ENCODE data around the gene LNPEP. TPM values are rescaled to one million over a fixed set of nuclear protein-coding genes. Genes with fewer than 3 reads are reported as not detected.

Gene LNPEP
- total and polyA plus RNA-seq, 2 of the 13 experiments (the other 11 are each of a cell fraction or from before 2014, with no cell fraction given): 8.0 to 16.9 TPM

DNA sequence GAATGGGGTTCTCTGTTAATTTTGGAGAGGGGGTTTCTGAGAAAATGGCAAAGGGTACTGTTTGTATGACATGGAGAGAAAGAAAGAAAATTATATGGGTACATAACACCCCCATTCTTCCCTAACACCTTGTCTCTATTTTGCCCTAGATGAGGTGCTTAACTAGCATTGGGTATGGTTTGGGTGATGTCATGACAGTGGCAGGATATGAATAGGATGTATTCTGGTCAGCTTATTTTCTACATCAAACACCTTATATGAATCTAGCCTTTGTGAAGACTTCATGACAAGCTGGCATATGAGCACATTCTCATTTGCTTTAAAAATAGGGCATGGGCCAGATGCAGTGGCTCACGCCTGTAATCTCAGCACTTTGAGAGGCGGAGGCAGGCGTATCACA lies 58.6 kb downstream of the LNPEP start (continued):
- TF ChIP-seq, protein P1, sequence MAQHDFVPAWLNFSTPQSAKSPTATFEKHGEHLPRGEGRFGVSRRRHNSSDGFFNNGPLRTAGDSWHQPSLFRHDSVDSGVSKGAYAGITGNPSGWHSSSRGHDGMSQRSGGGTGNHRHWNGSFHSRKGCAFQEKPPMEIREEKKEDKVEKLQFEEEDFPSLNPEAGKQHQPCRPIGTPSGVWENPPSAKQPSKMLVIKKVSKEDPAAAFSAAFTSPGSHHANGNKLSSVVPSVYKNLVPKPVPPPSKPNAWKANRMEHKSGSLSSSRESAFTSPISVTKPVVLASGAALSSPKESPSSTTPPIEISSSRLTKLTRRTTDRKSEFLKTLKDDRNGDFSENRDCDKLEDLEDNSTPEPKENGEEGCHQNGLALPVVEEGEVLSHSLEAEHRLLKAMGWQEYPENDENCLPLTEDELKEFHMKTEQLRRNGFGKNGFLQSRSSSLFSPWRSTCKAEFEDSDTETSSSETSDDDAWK (CRISPR knock-in tag; IDR thresholded peaks at IDR 0.05): no peak

DNA sequence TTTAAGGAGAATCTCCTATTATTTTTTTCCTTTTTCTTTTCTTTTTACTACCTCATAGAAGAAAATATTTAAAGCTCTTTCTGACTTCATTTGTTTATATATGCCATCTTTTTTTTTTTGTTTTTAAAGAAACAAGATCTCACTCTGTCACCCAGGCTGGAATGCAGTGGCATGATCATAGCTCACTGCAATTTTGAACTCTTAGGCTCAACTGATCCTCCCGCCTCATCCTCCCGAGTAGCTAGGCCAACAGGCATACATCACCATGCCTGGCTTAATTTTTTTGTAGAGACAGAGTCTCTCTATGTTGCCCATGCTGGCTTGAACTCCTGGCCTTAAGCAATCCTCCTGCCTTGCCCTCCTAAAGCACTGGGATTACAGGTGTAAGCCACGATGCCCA lies 59.5 kb downstream of the LNPEP start:
- DNase-seq (ENCODE audit: low spot score) (no peak), ATAC-seq (no peak), FAIRE-seq (no peak)
- ChIA-PET POLR2A (no interaction called here), CTCF (ENCODE audit: low intra/inter-chr PET ratio, low total read pairs) (no interaction called here)
- in situ Hi-C loops (cut with HindIII; ENCODE audit: extremely low pct_ligation_motif_present, low pct_unique_long_range_greater_than_20kb): no loop called here
- no peaks in the 10 kb centered on the region for H3K27me3 ChIP-seq (ENCODE audit: control insufficient read depth in 1 of 2, insufficient read depth in 2 of 2, low read length in 2 of 2)
- WGBS (ENCODE audit: low lambda C conversion rate): 87% methylated on average over 3 of the region's 3 CpGs
- peaks cover 2 to 18% of the 10 kb centered on the region in 2 experiments; a peak in 4 of 5 replicates for H3K36me3 ChIP-seq (replicated peaks in 1 of 2; ENCODE audit: control insufficient read depth in 1 of 2, insufficient read depth in 2 of 2, low read length in 2 of 2)
- no peak overlapping the region for H3K4me2 ChIP-seq (ENCODE audit: low read depth, low read length)
- no peak overlapping the region for H3K9ac ChIP-seq (ENCODE audit: insufficient read depth, low read depth, low read length)
- BruUV-seq (replicated peaks): no TSS peak
- peaks cover 10% of the 10 kb centered on the region for H3K4me1 ChIP-seq (ENCODE audit: insufficient read depth, low read length)
- no peak overlapping the region for H3K27ac ChIP-seq (ENCODE audit: extremely low read length, insufficient read depth, low read length)
- H4K20me1 ChIP-seq (ENCODE audit: insufficient read depth, low read length): no peaks in the 10 kb centered on the region
- H3K79me2 ChIP-seq (ENCODE audit: insufficient read depth, low read length): no peaks in the 10 kb centered on the region
- no peak overlapping the region for H3K4me3 ChIP-seq (replicated peaks in 1 of 3; ENCODE audit: insufficient read depth in 1 of 3, low read depth in 2 of 3, low read length in 3 of 3)
- intact Hi-C loops (cut with micrococcal nuclease; ENCODE audit: unreplicated experiment): loop anchor here (5.0 kb wide), 2 partner anchors 58 to 128 kb away; partner anchors contain the start of gene LNPEP
- H3K9me3 ChIP-seq (ENCODE audit: low read length): no peaks in the 10 kb centered on the region
- H2AFZ ChIP-seq (ENCODE audit: low read length): no peak overlapping the region
- TF ChIP-seq HNRNPLL (IDR thresholded peaks at IDR 0.05; ENCODE audit: low read depth, low read length, poor library complexity, severe bottlenecking) (no peak), POLR2AphosphoS5 (IDR thresholded peaks at IDR 0.05; ENCODE audit: low read depth, low read length) (no peak), HES4 (CRISPR knock-in tag; IDR thresholded peaks at IDR 0.05; ENCODE audit: borderline replicate concordance) (no peak), ZNF251 (CRISPR knock-in tag; IDR thresholded peaks at IDR 0.05) (no peak), MED1 (CRISPR knock-in tag; IDR thresholded peaks at IDR 0.05) (no peak), FOXC1 (CRISPR knock-in tag; IDR thresholded peaks at IDR 0.05; ENCODE audit: borderline replicate concordance) (no peak), GPN1 (CRISPR knock-in tag; IDR thresholded peaks at IDR 0.05; ENCODE audit: borderline replicate concordance) (no peak), MZF1 (CRISPR knock-in tag; IDR thresholded peaks at IDR 0.05; ENCODE audit: borderline replicate concordance) (no peak), ZNF619 (CRISPR knock-in tag; IDR thresholded peaks at IDR 0.05) (no peak)
- TF ChIP-seq, protein P2, sequence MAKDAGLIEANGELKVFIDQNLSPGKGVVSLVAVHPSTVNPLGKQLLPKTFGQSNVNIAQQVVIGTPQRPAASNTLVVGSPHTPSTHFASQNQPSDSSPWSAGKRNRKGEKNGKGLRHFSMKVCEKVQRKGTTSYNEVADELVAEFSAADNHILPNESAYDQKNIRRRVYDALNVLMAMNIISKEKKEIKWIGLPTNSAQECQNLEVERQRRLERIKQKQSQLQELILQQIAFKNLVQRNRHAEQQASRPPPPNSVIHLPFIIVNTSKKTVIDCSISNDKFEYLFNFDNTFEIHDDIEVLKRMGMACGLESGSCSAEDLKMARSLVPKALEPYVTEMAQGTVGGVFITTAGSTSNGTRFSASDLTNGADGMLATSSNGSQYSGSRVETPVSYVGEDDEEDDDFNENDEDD (CRISPR knock-in tag; IDR thresholded peaks at IDR 0.05; ENCODE audit: borderline replicate concordance): no peak
- TF ChIP-seq, protein P3, sequence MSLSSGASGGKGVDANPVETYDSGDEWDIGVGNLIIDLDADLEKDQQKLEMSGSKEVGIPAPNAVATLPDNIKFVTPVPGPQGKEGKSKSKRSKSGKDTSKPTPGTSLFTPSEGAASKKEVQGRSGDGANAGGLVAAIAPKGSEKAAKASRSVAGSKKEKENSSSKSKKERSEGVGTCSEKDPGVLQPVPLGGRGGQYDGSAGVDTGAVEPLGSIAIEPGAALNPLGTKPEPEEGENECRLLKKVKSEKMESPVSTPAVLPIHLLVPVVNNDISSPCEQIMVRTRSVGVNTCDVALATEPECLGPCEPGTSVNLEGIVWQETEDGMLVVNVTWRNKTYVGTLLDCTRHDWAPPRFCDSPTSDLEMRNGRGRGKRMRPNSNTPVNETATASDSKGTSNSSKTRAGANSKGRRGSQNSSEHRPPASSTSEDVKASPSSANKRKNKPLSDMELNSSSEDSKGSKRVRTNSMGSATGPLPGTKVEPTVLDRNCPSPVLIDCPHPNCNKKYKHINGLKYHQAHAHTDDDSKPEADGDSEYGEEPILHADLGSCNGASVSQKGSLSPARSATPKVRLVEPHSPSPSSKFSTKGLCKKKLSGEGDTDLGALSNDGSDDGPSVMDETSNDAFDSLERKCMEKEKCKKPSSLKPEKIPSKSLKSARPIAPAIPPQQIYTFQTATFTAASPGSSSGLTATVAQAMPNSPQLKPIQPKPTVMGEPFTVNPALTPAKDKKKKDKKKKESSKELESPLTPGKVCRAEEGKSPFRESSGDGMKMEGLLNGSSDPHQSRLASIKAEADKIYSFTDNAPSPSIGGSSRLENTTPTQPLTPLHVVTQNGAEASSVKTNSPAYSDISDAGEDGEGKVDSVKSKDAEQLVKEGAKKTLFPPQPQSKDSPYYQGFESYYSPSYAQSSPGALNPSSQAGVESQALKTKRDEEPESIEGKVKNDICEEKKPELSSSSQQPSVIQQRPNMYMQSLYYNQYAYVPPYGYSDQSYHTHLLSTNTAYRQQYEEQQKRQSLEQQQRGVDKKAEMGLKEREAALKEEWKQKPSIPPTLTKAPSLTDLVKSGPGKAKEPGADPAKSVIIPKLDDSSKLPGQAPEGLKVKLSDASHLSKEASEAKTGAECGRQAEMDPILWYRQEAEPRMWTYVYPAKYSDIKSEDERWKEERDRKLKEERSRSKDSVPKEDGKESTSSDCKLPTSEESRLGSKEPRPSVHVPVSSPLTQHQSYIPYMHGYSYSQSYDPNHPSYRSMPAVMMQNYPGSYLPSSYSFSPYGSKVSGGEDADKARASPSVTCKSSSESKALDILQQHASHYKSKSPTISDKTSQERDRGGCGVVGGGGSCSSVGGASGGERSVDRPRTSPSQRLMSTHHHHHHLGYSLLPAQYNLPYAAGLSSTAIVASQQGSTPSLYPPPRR (CRISPR knock-in tag; IDR thresholded peaks at IDR 0.05; ENCODE audit: borderline replicate concordance): no peak
- TF ChIP-seq, protein P4, sequence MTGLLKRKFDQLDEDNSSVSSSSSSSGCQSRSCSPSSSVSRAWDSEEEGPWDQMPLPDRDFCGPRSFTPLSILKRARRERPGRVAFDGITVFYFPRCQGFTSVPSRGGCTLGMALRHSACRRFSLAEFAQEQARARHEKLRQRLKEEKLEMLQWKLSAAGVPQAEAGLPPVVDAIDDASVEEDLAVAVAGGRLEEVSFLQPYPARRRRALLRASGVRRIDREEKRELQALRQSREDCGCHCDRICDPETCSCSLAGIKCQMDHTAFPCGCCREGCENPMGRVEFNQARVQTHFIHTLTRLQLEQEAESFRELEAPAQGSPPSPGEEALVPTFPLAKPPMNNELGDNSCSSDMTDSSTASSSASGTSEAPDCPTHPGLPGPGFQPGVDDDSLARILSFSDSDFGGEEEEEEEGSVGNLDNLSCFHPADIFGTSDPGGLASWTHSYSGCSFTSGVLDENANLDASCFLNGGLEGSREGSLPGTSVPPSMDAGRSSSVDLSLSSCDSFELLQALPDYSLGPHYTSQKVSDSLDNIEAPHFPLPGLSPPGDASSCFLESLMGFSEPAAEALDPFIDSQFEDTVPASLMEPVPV (CRISPR knock-in tag; IDR thresholded peaks at IDR 0.05): no peak

Data from HepG2 (cell line).